Immature natural killer cell (primary cell): ENCODE measurements around the gene NEK9. TPM values are rescaled to one million over a fixed set of nuclear protein-coding genes. Genes with fewer than 3 reads are reported as not detected.

ENCODE experiments used
- DNase-seq, 3 donors: peaks; one replicate each; pipeline ENCODE4 v3.0.0; 2022; ENCODE audit warnings: mixed read lengths in 1 of 3
- H3K27ac Mint-ChIP-seq, 6 donors: one replicate each; pipeline ENCODE4 v1.8.0; 2020; ENCODE audit warnings: mixed read lengths in 6 of 6, mild to moderate bottlenecking in 5 of 6, inconsistent platforms in 4 of 6, moderate library complexity in 3 of 6
- H3K27me3 Mint-ChIP-seq, 3 donors: one replicate each; pipeline ENCODE4 v1.8.0; 2020 to 2021; ENCODE audit warnings: low read depth in 3 of 3, mild to moderate bottlenecking in 3 of 3, mixed read lengths in 3 of 3, moderate library complexity in 3 of 3, inconsistent platforms in 1 of 3
- H3K36me3 Mint-ChIP-seq, 3 donors: one replicate each; pipeline ENCODE4 v1.8.0; 2020; ENCODE audit warnings: mixed read lengths in 3 of 3, inconsistent platforms in 2 of 3, mild to moderate bottlenecking in 2 of 3
- H3K4me1 Mint-ChIP-seq, 2 donors: one replicate each; pipeline ENCODE4 v1.8.0; 2020; ENCODE audit warnings: inconsistent platforms in 2 of 2, mild to moderate bottlenecking in 2 of 2, mixed read lengths in 2 of 2, moderate library complexity in 1 of 2
- H3K4me3 Mint-ChIP-seq, 5 donors: one replicate each; pipeline ENCODE4 v1.8.0; 2020; ENCODE audit warnings: mild to moderate bottlenecking in 5 of 5, mixed read lengths in 5 of 5, inconsistent platforms in 3 of 5, moderate library complexity in 3 of 5
- H3K9me3 Mint-ChIP-seq, 6 donors: one replicate each; pipeline ENCODE4 v1.8.0; 2020; ENCODE audit warnings: mild to moderate bottlenecking in 6 of 6, mixed read lengths in 6 of 6, inconsistent platforms in 4 of 6, moderate library complexity in 3 of 6
- polyA plus RNA-seq, 3 donors: library from polyadenylated mRNA; unstranded; fragments of 300-500 nt; fragmentation: Illumina TruSeq; gene quantifications; one replicate each; pipeline ENCODE4 v1.2.3, GENCODE V29; 2021

Gene NEK9
- polyA plus RNA-seq, 3 donors from 2014 or later: 10.4 to 15.2 (median 12.4) TPM

GRCh38 chr14:75120541-75121291 is 6.1 kb downstream of the NEK9 start:
- H3K4me1 Mint-ChIP-seq: peaks cover 15 to 23% of the 10 kb centered on the region in 2 donors
- H3K9me3 Mint-ChIP-seq: no peaks in the 10 kb centered on the region
- no peak overlapping the region for H3K4me3 Mint-ChIP-seq
- DNase-seq: no peak
- H3K27me3 Mint-ChIP-seq: peaks cover 0 to 2% (median 0%) of the 10 kb centered on the region in 3 donors
- peaks cover 15 to 34% (median 28%) of the 10 kb centered on the region in 3 donors for H3K36me3 Mint-ChIP-seq
- no peak overlapping the region for H3K27ac Mint-ChIP-seq

DNA sequence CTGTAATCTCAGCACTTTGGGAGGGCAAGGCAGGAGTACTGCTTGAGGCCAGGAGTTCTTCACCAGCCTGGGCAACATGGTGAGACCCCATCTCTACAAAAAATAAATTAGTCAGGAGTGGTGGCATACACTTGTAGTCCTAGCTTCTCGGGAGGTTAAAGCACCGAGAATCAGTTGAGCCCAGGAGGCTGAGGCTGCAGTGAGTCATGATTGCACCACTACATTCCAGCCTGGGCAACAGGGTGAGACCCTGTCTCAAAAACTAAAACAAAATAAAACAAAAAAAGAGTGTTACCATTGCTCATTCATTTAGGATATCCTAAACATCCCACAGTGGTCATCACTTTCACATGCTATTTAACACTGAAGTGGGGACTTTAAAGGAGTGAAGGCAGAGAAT is 7.8 kb downstream of the NEK9 start:
- no peak for DNase-seq
- Mint-ChIP-seq H3K9me3 (no peaks in the 10 kb centered on the region), H3K27me3 (peaks cover 0 to 2% (median 0%) of the 10 kb centered on the region in 3 donors)

GRCh38 chr14:75113932-75114539 is 12.8 kb downstream of the NEK9 start:
- H3K27ac Mint-ChIP-seq: no peak overlapping the region
- no peaks in the 10 kb centered on the region for H3K9me3 Mint-ChIP-seq
- peaks cover 0 to 2% (median 0%) of the 10 kb centered on the region in 3 donors for H3K27me3 Mint-ChIP-seq
- peaks cover 36 to 62% (median 51%) of the 10 kb centered on the region in 3 donors for H3K36me3 Mint-ChIP-seq
- no peak overlapping the region for H3K4me3 Mint-ChIP-seq
- no peak for DNase-seq
- H3K4me1 Mint-ChIP-seq: peaks cover 8 to 12% of the 10 kb centered on the region in 2 donors

More for the DNA sequence above, 7.8 kb downstream of the NEK9 start:
- Mint-ChIP-seq H3K4me1 (peaks cover 5 to 14% of the 10 kb centered on the region in 2 donors), H3K36me3 (peaks cover 19 to 40% (median 30%) of the 10 kb centered on the region in 3 donors), H3K4me3 (no peak overlapping the region), H3K27ac (no peak overlapping the region)

- DNase-seq: no peak
- peaks cover 8 to 12% of the 10 kb centered on the region in 2 donors for H3K4me1 Mint-ChIP-seq
- no peak overlapping the region for H3K4me3 Mint-ChIP-seq
- peaks cover 0 to 3% (median 0%) of the 10 kb centered on the region in 3 donors for H3K27me3 Mint-ChIP-seq
- no peaks in the 10 kb centered on the region for H3K9me3 Mint-ChIP-seq
- no peak overlapping the region for H3K27ac Mint-ChIP-seq
- peaks cover 31 to 63% (median 47%) of the 10 kb centered on the region in 3 donors for H3K36me3 Mint-ChIP-seq
Measured at GRCh38 chr14:75109877-75110276, 17.0 kb downstream of the NEK9 start.

GRCh38 chr14:75107186-75107585 is 19.7 kb downstream of the NEK9 start:
- Mint-ChIP-seq H3K4me3 (no peak overlapping the region), H3K27ac (no peak overlapping the region), H3K9me3 (no peaks in the 10 kb centered on the region), H3K36me3 (peaks cover 36 to 59% (median 46%) of the 10 kb centered on the region in 3 donors), H3K4me1 (no peaks in the 10 kb centered on the region), H3K27me3 (peaks cover 0 to 2% (median 0%) of the 10 kb centered on the region in 3 donors)
- DNase-seq: no peak

DNA sequence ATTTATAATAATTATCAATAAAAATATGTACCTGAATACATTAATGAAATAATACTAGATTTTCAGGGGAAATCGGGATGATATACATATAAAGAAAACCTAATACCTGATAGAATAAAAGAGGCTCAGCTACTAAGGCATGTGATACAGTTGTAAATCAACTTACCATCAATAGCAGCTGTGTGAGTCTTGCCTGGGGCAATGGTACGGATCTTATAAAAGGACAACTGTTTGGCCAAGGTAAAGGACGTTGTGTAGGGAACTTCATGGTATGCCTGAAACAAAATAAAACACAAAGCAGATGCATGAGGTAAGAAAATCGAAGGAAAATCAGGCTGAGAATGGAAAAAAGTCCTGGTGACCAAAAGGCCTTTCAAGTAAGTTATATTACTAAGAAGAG is 25.4 kb downstream of the NEK9 start:
- H3K9me3 Mint-ChIP-seq: no peaks in the 10 kb centered on the region
- H3K4me1 Mint-ChIP-seq: no peaks in the 10 kb centered on the region
- H3K27ac Mint-ChIP-seq: no peak overlapping the region
- H3K4me3 Mint-ChIP-seq: no peak overlapping the region
- no peak for DNase-seq
- peaks cover 0 to 2% (median 0%) of the 10 kb centered on the region in 3 donors for H3K27me3 Mint-ChIP-seq
- peaks cover 35 to 54% (median 39%) of the 10 kb centered on the region in 3 donors for H3K36me3 Mint-ChIP-seq

- Mint-ChIP-seq H3K27ac (no peak overlapping the region), H3K36me3 (peaks cover 38 to 60% (median 44%) of the 10 kb centered on the region in 3 donors), H3K4me1 (no peaks in the 10 kb centered on the region), H3K4me3 (no peak overlapping the region), H3K9me3 (no peaks in the 10 kb centered on the region), H3K27me3 (peaks cover 0 to 2% (median 0%) of the 10 kb centered on the region in 3 donors)
- DNase-seq: no peak
Measured at GRCh38 chr14:75098682-75099081, 28.2 kb downstream of the NEK9 start.

GRCh38 chr14:75098212-75098611 is 28.6 kb downstream of the NEK9 start:
- Mint-ChIP-seq H3K9me3 (no peaks in the 10 kb centered on the region), H3K27me3 (peaks cover 0 to 2% (median 0%) of the 10 kb centered on the region in 3 donors), H3K27ac (no peak overlapping the region), H3K36me3 (peaks cover 34 to 58% (median 41%) of the 10 kb centered on the region in 3 donors), H3K4me1 (no peaks in the 10 kb centered on the region), H3K4me3 (no peak overlapping the region)
- DNase-seq: no peak

DNA sequence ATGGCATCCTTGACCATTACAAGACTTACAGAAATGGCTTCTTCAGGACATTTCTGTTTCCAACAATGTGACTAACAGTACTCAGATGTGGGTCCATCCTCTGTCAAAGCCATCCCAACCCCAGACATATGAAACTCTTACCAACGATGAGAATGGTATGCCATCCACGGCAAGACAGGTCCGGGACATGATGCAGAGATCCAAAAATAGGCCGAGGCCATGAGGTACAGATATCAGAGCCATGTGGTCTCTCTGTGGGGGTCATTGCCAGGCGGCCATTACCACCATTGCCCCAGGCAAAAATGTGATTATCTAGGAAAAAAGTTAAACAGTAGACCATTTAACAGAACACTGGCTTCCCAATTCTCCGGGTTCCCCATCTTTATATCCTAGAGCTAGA is 29.9 kb downstream of the NEK9 start:
- no peak overlapping the region for H3K4me3 Mint-ChIP-seq
- no peaks in the 10 kb centered on the region for H3K9me3 Mint-ChIP-seq
- H3K27ac Mint-ChIP-seq: no peak overlapping the region
- H3K4me1 Mint-ChIP-seq: no peaks in the 10 kb centered on the region
- peaks cover 0 to 2% (median 0%) of the 10 kb centered on the region in 3 donors for H3K27me3 Mint-ChIP-seq
- no peak for DNase-seq
- H3K36me3 Mint-ChIP-seq: peaks cover 33 to 53% (median 40%) of the 10 kb centered on the region in 3 donors

GRCh38 chr14:75095690-75096089 is 31.2 kb downstream of the NEK9 start:
- no peak for DNase-seq
- Mint-ChIP-seq H3K36me3 (peaks cover 33 to 55% (median 40%) of the 10 kb centered on the region in 3 donors), H3K9me3 (no peaks in the 10 kb centered on the region), H3K27me3 (peaks cover 0 to 2% (median 0%) of the 10 kb centered on the region in 3 donors), H3K4me1 (no peaks in the 10 kb centered on the region), H3K4me3 (no peak overlapping the region), H3K27ac (no peak overlapping the region)

DNA sequence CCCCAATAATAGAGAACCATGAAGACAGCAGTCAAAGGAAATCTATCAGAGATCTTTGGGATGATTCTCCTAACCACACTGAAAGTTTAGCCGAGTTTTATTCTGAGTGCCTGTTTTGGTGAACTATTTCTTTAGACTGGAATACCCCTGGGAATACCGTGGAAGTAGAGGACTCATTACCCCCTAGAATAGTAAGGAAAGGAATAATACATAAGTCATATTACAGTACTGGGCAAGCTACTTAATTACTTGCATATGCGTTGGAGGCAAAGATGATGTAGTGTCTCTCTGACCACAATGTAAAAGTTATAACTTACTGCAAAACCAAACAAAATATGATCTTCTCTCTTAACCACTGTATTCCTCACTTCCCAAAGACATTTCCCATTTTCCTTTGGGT is 32.0 kb downstream of the NEK9 start:
- Mint-ChIP-seq H3K27ac (no peak overlapping the region), H3K4me1 (no peaks in the 10 kb centered on the region), H3K36me3 (peaks cover 33 to 51% (median 40%) of the 10 kb centered on the region in 3 donors), H3K9me3 (no peaks in the 10 kb centered on the region), H3K27me3 (peaks cover 0 to 2% (median 0%) of the 10 kb centered on the region in 3 donors), H3K4me3 (no peak overlapping the region)
- DNase-seq: no peak

- Mint-ChIP-seq H3K27ac (peak overlapping the region in 1 of 6 donors; percentile 40), H3K36me3 (peaks cover 18 to 39% (median 25%) of the 10 kb centered on the region in 3 donors), H3K9me3 (no peaks in the 10 kb centered on the region), H3K4me3 (no peak overlapping the region), H3K4me1 (no peaks in the 10 kb centered on the region), H3K27me3 (peaks cover 0 to under 1% (median 0%) of the 10 kb centered on the region in 3 donors)
- no peak for DNase-seq
Measured at GRCh38 chr14:75092698-75093097, 34.1 kb downstream of the NEK9 start.

- no peak overlapping the region for H3K4me3 Mint-ChIP-seq
- H3K27ac Mint-ChIP-seq: peak overlapping the region in 2 of 6 donors; percentile 74 to 79
- peaks cover 15 to 43% (median 22%) of the 10 kb centered on the region in 3 donors for H3K36me3 Mint-ChIP-seq
- no peaks in the 10 kb centered on the region for H3K27me3 Mint-ChIP-seq
- no peak for DNase-seq
- no peaks in the 10 kb centered on the region for H3K4me1 Mint-ChIP-seq
- H3K9me3 Mint-ChIP-seq: no peaks in the 10 kb centered on the region
Measured at GRCh38 chr14:75091251-75091650, 35.6 kb downstream of the NEK9 start.

DNA sequence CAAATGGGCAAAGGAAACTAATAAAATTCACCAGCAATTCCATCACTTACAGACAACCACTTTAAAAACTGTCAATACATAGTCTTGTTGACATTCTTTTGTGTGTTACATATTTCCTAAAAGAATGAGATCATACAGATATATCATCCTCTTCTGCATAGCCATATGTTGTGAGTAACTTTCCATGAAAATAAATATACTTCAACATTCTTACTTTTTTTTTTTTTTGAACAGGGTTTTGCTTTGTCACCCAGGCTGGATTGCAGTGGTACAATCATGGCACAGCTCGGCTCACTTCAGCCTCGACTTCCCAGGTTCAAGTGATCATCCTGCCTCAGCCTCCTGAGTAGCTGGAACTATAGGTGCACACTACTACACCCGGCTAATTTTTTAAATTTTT is 36.5 kb downstream of the NEK9 start:
- DNase-seq: no peak
- Mint-ChIP-seq H3K4me3 (no peak overlapping the region), H3K4me1 (no peaks in the 10 kb centered on the region), H3K9me3 (no peaks in the 10 kb centered on the region), H3K36me3 (peaks cover 17 to 45% (median 24%) of the 10 kb centered on the region in 3 donors), H3K27me3 (no peaks in the 10 kb centered on the region), H3K27ac (no peak overlapping the region)
